Neural crest cell (in vitro differentiated cells): ENCODE measurements around the gene SBK2. TPM values are rescaled to one million over a fixed set of nuclear protein-coding genes. Genes with fewer than 3 reads are reported as not detected.

Experiments
- DNase-seq: peaks from one replicate; pipeline ENCODE4 v3.0.0; 2021; ENCODE audit warnings: low read depth, mixed read lengths, low spot score
- H3K27ac Mint-ChIP-seq: one replicate; pipeline ENCODE4 v1.8.0; 2021; ENCODE audit warnings: mild to moderate bottlenecking, mixed read lengths; ENCODE audit not compliant: unreplicated experiment
- H3K27me3 Mint-ChIP-seq: 2 replicates; pipeline ENCODE4 v1.8.0; 2021; ENCODE audit warnings: low read depth, mild to moderate bottlenecking, mixed read lengths
- H3K36me3 Mint-ChIP-seq: 2 replicates; pipeline ENCODE4 v1.8.0; 2021; ENCODE audit warnings: low read depth, mild to moderate bottlenecking, mixed read lengths
- H3K4me1 Mint-ChIP-seq: 2 replicates; pipeline ENCODE4 v1.8.0; 2021; ENCODE audit warnings: mixed read lengths
- H3K4me3 Mint-ChIP-seq: one replicate; pipeline ENCODE4 v1.8.0; 2021; ENCODE audit warnings: mild to moderate bottlenecking, mixed read lengths
- H3K9me3 Mint-ChIP-seq: 2 replicates; pipeline ENCODE4 v1.8.0; 2021; ENCODE audit warnings: mixed read lengths
- total RNA-seq: library from RNA; stranded (reverse); gene quantifications from 2 replicates; pipeline ENCODE4 v1.2.1, GENCODE V29; 2021
- TF ChIP-seq, protein P1 (sequence below): fragments of 200-600 bp; sonication (generic); conservative IDR thresholded peaks from 2 replicates; pipeline ENCODE4 v1.5.0; 2021; ENCODE audit warnings: antibody characterized with exemption, mild to moderate bottlenecking

The SBK2 gene
- total RNA-seq, 1 donor from 2014 or later, result not detected

GRCh38 chr19:55525289-55526101 is 11.4 kb downstream of the SBK2 start:
- no peaks in the 10 kb centered on the region for H3K4me1 Mint-ChIP-seq
- no peaks in the 10 kb centered on the region for H3K36me3 Mint-ChIP-seq
- DNase-seq, result no peak
- no peaks in the 10 kb centered on the region for H3K9me3 Mint-ChIP-seq
- TF ChIP-seq, protein P1, sequence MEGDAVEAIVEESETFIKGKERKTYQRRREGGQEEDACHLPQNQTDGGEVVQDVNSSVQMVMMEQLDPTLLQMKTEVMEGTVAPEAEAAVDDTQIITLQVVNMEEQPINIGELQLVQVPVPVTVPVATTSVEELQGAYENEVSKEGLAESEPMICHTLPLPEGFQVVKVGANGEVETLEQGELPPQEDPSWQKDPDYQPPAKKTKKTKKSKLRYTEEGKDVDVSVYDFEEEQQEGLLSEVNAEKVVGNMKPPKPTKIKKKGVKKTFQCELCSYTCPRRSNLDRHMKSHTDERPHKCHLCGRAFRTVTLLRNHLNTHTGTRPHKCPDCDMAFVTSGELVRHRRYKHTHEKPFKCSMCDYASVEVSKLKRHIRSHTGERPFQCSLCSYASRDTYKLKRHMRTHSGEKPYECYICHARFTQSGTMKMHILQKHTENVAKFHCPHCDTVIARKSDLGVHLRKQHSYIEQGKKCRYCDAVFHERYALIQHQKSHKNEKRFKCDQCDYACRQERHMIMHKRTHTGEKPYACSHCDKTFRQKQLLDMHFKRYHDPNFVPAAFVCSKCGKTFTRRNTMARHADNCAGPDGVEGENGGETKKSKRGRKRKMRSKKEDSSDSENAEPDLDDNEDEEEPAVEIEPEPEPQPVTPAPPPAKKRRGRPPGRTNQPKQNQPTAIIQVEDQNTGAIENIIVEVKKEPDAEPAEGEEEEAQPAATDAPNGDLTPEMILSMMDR, result no peak
- H3K27ac Mint-ChIP-seq, result no peak overlapping the region
- no peak overlapping the region for H3K4me3 Mint-ChIP-seq
- H3K27me3 Mint-ChIP-seq, result peaks cover 7% of the 10 kb centered on the region

- H3K27ac Mint-ChIP-seq, result no peak overlapping the region
Measured at GRCh38 chr19:55520691-55521292, 16.1 kb downstream of the SBK2 start.

GRCh38 chr19:55519451-55520311 is 17.3 kb downstream of the SBK2 start:
- Mint-ChIP-seq H3K27me3 (peaks cover 5% of the 10 kb centered on the region), H3K4me1 (no peaks in the 10 kb centered on the region), H3K9me3 (no peaks in the 10 kb centered on the region), H3K36me3 (no peaks in the 10 kb centered on the region), H3K4me3 (no peak overlapping the region), H3K27ac (no peak overlapping the region)
- DNase-seq, result no peak
- TF ChIP-seq, protein P1, result no peak

More at GRCh38 chr19:55520691-55521292, 16.1 kb downstream of the SBK2 start:
- H3K9me3 Mint-ChIP-seq, result no peaks in the 10 kb centered on the region
- H3K27me3 Mint-ChIP-seq, result peaks cover 7% of the 10 kb centered on the region
- H3K4me3 Mint-ChIP-seq, result no peak overlapping the region
- H3K4me1 Mint-ChIP-seq, result no peaks in the 10 kb centered on the region
- TF ChIP-seq, protein P1, result no peak
- H3K36me3 Mint-ChIP-seq, result no peaks in the 10 kb centered on the region
- no peak for DNase-seq

GRCh38 chr19:55516878-55517620 is 19.9 kb downstream of the SBK2 start:
- peak; percentile 95 for DNase-seq
- no peaks in the 10 kb centered on the region for H3K9me3 Mint-ChIP-seq
- peaks cover 7% of the 10 kb centered on the region for H3K27me3 Mint-ChIP-seq
- TF ChIP-seq, protein P1, result peak; percentile 80
- no peaks in the 10 kb centered on the region for H3K36me3 Mint-ChIP-seq
- H3K27ac Mint-ChIP-seq, result peak overlapping the region; percentile 27
- peak overlapping the region; percentile 57 for H3K4me3 Mint-ChIP-seq
- H3K4me1 Mint-ChIP-seq, result no peaks in the 10 kb centered on the region

DNA sequence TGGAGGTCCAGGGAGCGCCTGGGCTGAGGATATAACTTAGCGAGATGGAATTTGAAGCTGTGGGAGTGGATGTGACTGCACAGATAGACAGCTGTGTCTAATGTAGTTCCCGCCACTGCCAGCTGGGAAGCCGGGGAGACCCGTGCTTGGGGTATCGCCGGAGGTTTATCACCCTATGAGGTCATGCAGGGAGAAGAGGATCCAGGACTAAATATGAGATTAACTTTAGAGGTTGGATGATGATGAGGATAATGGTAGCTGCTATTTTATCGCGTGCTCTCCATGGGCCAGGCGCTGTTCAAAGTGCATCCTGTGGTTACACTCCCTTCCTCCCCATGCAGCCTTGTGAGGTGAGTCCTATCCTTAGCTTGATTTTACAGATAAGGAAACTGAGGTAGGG is 28.8 kb downstream of the SBK2 start:
- H3K9me3 Mint-ChIP-seq, result no peaks in the 10 kb centered on the region
- H3K4me3 Mint-ChIP-seq, result no peak overlapping the region
- DNase-seq, result no peak
- peaks cover 4% of the 10 kb centered on the region for H3K4me1 Mint-ChIP-seq
- TF ChIP-seq, protein P1, result no peak
- no peaks in the 10 kb centered on the region for H3K36me3 Mint-ChIP-seq
- H3K27me3 Mint-ChIP-seq, result peaks cover 10% of the 10 kb centered on the region
- no peak overlapping the region for H3K27ac Mint-ChIP-seq
